Activated T-cell treated with anti-CD3 and anti-CD28 coated beads, Interleukin-2, amount 50 U/mL, for 4 hours (primary cell): ENCODE measurements around the gene KCNA2. TPM values are rescaled to one million over a fixed set of nuclear protein-coding genes. Genes with fewer than 3 reads are reported as not detected.
A peak's percentile ranks its signal among the peaks of the same experiment; 100 is the strongest.

Experiments
- ATAC-seq, 2 donors: fragments of 200-7000 bp; cut with Tn5 transposase; one replicate each; pipeline ENCODE4 v1.10.0; 2021
- DNase-seq: peaks from one replicate; pipeline ENCODE4 v3.0.0-alpha.2; 2020
- H3K27me3 Mint-ChIP-seq: one replicate; pipeline ENCODE4 v1.8.0; 2021; ENCODE audit warnings: low read depth, mixed read lengths
- H3K36me3 Mint-ChIP-seq: one replicate; pipeline ENCODE4 v1.8.0; 2022; ENCODE audit warnings: mixed read lengths; ENCODE audit not compliant: insufficient read depth
- H3K4me1 Mint-ChIP-seq: one replicate; pipeline ENCODE4 v1.8.0; 2021; ENCODE audit warnings: low read depth, mixed read lengths
- H3K4me3 Mint-ChIP-seq: one replicate; pipeline ENCODE4 v1.8.0; 2021; ENCODE audit warnings: mild to moderate bottlenecking, moderate library complexity, mixed read lengths
- H3K9me3 Mint-ChIP-seq: one replicate; pipeline ENCODE4 v1.8.0; 2021; ENCODE audit warnings: mixed read lengths
- total RNA-seq, 3 donors: library from RNA; stranded (reverse); gene quantifications; one replicate each; pipeline ENCODE4 v1.2.1, GENCODE V29; 2021

KCNA2 gene
- total RNA-seq, 3 donors from 2014 or later = 0.19 to 0.25 (median 0.24) TPM

DNA sequence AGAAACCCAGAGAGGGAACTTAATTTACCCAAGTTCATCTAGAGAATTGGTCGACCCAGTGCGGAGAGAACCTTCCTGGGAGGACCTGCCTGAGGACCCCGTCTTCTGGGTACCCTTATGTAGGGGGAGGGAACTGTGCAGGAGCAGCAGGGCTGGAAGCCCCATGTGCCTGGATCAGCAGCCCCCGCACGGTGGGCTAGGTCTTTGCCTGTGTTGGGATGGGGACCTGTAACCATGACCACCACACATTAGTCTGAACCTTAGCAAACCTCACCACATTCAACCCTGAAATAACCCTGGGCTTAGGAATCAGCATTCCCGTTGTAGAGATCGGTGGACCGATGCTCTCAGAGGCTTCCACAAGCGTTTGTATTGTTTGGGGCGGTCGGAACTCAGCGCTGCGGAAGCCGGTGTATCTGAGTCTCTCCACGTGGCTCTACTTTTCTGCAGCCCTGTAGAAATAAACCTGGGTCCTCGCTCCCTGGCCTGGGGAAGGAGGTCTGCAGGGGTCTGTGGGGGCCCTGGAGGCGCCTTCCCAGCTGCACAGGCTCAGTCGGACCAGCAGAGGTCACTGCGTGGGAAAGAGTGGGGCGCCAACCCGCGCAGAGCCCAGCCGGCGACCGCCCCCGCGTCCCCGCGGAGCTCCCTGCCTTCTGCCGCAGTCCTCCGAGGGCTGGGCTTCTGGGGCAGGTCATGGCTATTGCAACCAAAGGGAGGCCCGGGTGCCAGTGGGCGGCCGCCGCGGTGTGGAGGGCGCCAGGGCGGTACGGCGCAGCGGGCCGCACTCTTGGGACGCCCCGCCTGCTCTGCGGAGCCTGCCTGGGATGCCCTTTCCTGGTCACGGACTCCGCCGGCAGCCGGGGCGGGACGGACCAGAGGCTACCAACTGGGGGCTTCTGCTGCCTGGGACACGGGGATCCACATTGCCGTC is 51.0 kb downstream of the KCNA2 start:
- DNase-seq (peak; percentile 60), ATAC-seq (peak; percentile 83 to 88)
- peaks cover 45% of the 10 kb centered on the region for H3K27me3 Mint-ChIP-seq
- H3K4me3 Mint-ChIP-seq = no peak overlapping the region
- no peaks in the 10 kb centered on the region for H3K9me3 Mint-ChIP-seq
- H3K36me3 Mint-ChIP-seq = no peaks in the 10 kb centered on the region
- H3K4me1 Mint-ChIP-seq = no peaks in the 10 kb centered on the region

DNA sequence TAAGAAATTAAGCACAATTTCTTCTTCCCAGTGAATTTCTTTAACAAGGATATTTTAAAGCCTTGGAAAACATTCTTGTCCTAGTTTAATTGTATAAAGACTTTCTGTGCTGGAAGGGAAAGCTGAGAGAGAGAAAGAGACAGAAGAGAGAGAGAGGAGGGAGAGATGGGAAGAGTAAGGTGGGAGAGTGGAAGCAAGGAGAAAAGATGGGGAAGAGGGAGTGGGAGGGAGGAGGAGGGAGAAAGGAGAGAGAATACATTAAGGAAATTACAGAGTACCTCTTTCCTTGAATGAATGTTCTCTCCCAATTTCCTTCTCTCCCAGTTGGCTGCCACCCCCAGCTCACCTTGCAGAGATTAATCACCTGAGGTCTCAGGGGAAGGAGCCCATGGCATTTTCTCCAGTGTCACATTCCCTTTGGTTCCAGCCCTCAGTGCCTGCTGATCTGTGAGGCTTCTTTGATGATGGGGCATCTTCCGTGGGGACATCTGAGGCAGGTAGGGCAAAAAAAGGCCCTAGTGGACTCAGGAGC is 54.8 kb downstream of the KCNA2 start:
- Mint-ChIP-seq H3K4me1 (no peaks in the 10 kb centered on the region), H3K9me3 (no peaks in the 10 kb centered on the region), H3K27me3 (peaks cover 29% of the 10 kb centered on the region), H3K36me3 (no peaks in the 10 kb centered on the region), H3K4me3 (no peak overlapping the region)
- no peak for ATAC-seq
- no peak for DNase-seq

DNA sequence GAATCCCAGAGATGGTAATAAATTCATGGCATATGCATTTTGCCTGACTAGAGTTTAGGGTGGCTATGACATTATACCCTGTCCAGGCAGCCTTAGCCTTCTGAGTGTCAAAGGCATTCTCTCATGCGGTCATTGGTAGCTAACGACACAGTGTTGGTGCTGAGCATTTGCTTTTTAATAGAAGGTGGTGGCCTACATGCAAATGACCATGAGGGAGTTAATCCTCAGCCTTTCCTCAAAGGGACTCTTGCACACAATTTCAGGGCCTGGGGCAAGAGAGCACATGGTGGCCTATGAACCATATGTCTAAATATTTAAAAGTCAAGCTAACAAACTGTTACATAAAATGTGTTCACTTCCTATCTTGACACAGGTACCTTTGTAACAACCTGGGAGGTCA is 56.3 kb downstream of the KCNA2 start:
- peaks cover 28% of the 10 kb centered on the region for H3K27me3 Mint-ChIP-seq

DNA sequence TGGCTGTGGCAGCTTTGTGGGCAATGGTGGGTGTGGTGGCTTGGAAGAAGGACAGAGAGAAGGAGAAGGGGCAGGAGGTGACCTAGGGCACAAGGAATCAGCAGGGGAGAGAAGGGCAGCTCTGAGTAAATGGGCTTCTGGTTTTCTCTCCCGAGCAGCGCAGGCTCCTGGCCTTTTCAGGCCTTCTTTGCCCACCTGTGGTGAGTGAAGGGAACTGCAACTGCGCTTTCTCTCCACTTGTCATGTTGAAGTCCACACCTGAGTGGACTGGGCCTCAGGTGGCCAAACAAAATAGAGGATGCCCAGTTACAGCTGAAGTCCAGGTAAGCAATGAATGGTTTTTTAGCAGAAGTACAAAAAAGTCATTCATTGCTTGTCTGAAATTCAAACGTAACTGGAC is 57.8 kb downstream of the KCNA2 start:
- Mint-ChIP-seq H3K27me3 (peaks cover 19% of the 10 kb centered on the region), H3K4me1 (no peaks in the 10 kb centered on the region), H3K9me3 (no peaks in the 10 kb centered on the region), H3K36me3 (no peaks in the 10 kb centered on the region), H3K4me3 (no peak overlapping the region)
- DNase-seq (no peak), ATAC-seq (peak in 1 of 2 donors; percentile 43)

More for the DNA sequence above, 56.3 kb downstream of the KCNA2 start:
- no peaks in the 10 kb centered on the region for H3K36me3 Mint-ChIP-seq
- ATAC-seq (no peak), DNase-seq (no peak)
- H3K4me1 Mint-ChIP-seq = no peaks in the 10 kb centered on the region
- H3K9me3 Mint-ChIP-seq = no peaks in the 10 kb centered on the region
- H3K4me3 Mint-ChIP-seq = no peak overlapping the region

DNA sequence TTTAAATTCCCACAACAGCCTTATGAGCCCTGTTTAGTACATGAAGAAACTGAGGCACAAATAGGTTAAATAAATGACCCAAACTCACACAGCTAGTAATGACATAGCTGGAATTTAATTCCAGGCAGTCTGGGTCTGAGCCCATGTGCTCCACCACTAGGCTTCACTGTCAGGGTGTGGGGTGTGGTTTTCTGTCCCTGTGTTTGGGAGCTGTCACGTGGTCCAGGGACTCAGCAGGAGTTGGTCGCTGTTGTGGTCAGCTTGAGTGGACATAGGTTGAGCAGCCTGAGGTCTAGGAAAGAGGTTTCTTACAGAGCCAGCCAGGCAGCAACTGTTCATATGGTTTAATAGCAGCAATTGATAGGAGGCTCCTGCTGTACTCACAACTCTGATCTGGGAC is 59.1 kb downstream of the KCNA2 start:
- no peaks in the 10 kb centered on the region for H3K9me3 Mint-ChIP-seq
- H3K27me3 Mint-ChIP-seq = peaks cover 11% of the 10 kb centered on the region
- no peak for DNase-seq
- H3K36me3 Mint-ChIP-seq = no peaks in the 10 kb centered on the region
- no peaks in the 10 kb centered on the region for H3K4me1 Mint-ChIP-seq
- no peak for ATAC-seq
- H3K4me3 Mint-ChIP-seq = no peak overlapping the region

DNA sequence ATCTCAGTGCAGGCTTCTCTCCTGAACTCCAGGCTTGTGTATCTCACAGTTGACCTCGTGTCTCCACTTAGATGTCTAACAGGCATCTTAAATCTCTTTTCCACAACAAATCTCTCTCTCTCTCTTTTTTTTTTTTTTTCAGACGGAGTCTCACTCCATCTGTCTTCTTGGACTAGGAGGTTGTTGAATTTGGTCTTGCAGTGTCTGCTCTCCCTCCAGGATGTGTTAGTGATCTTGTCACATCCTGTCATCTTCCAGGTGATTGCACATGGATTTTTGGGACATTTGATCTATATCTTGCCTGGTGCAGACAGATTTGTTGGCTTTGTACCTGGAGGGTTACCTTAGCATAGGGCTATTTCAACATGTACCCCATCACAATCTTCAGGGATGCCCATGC is 60.7 kb downstream of the KCNA2 start:
- no peaks in the 10 kb centered on the region for H3K9me3 Mint-ChIP-seq
- no peaks in the 10 kb centered on the region for H3K36me3 Mint-ChIP-seq
- H3K27me3 Mint-ChIP-seq = peaks cover 11% of the 10 kb centered on the region
- no peaks in the 10 kb centered on the region for H3K4me1 Mint-ChIP-seq
- DNase-seq (no peak), ATAC-seq (no peak)
- H3K4me3 Mint-ChIP-seq = no peak overlapping the region

DNA sequence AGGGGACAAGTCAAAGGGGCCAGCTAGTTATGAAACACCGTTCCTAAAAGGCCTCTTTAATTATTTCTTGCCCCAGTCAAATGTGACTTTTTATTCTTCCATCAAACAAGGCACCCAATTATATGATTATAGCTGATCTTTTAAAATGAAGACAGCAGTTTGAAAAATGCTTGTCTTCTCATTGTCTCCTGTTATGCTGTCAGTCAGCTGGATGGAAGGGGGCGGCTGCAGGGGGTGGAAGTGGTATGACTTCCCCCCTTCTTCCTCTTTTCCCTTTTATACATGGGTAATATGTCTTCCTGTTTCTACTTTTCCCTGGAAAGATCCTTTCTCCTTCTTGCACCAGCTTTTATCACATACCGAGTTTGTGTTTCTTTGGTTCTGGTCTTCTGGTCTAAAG is 61.4 kb downstream of the KCNA2 start:
- Mint-ChIP-seq H3K27me3 (peaks cover 11% of the 10 kb centered on the region), H3K9me3 (no peaks in the 10 kb centered on the region), H3K4me1 (no peaks in the 10 kb centered on the region), H3K4me3 (no peak overlapping the region), H3K36me3 (no peaks in the 10 kb centered on the region)
- DNase-seq (no peak), ATAC-seq (no peak)

Other genes starting within 250 kb of the KCNA2 start
- gene SLC16A4, start 215.3 kb downstream of the KCNA2 start, total RNA-seq = under 1 TPM; 0.11 to 0.40 (median 0.28) TPM
- 100 to 1,000 TPM; 166 to 171 (median 170) TPM for gene LAMTOR5, start 198.7 kb downstream of the KCNA2 start, total RNA-seq
- gene PROK1, start 155.2 kb downstream of the KCNA2 start, total RNA-seq = not detected
- gene KCNA10, start 87.2 kb downstream of the KCNA2 start, total RNA-seq = not detected
- gene KCNA3, start 68.6 kb upstream of the KCNA2 start, total RNA-seq = 10 to 100 TPM; 23.8 to 32.3 (median 27.4) TPM